AG04449 (cell line): Measurements from ENCODE around the gene UACA.

Experiments used
- CTCF ChIA-PET: fragments of 350-600 bp; formaldehyde crosslinking; extraction: SDS; loops from one replicate; lab custom pipeline; 2021; ENCODE audit warnings: antibody characterized with exemption; lab: Yijun Ruan, JAX
- POLR2A ChIA-PET: fragments of 400-600, 350-600 bp; formaldehyde crosslinking; extraction: SDS; loops from one replicate; lab custom pipeline; 2020; ENCODE audit warnings: antibody characterized with exemption, inconsistent platforms; lab: Yijun Ruan, JAX
- DNase-seq: peaks from one replicate; pipeline ENCODE4 v3.0.0-alpha.2; 2010; ENCODE audit warnings: low read depth, low spot score
- H3K4me3 ChIP-seq: 2 replicates; pipeline ENCODE4 v1.5.1; 2011; ENCODE audit warnings: low read depth, mild to moderate bottlenecking, control low read depth, low read length
- CTCF ChIP-seq: IDR thresholded peaks from one replicate; pipeline ENCODE4 v1.5.1; 2011; ENCODE audit warnings: mild to moderate bottlenecking, moderate library complexity, low read length, control low read depth, inconsistent platforms; ENCODE audit not compliant: insufficient read depth; ENCODE audit errors: missing control alignments

Gene UACA

GRCh38 chr15:70723122-70723422 is 40.3 kb downstream of the UACA start:
- ChIA-PET CTCF (interaction anchor here (0.6 to 6.3 kb wide), 43 partner anchors 10 to 154 kb away, joined by 3 to 118 read pairs (median 5); partner anchors contain the start of gene LARP6), POLR2A (interaction anchor here (1.2 kb wide), 1 partner anchor 77 kb away, joined by 3 read pairs; no protein-coding TSS in a partner anchor)
- DNase-seq = no peak
- no peak overlapping the region for H3K4me3 ChIP-seq
- no peak for TF ChIP-seq CTCF

- POLR2A ChIA-PET = interaction anchor here (1.2 kb wide), 1 partner anchor 78 kb away, joined by 3 read pairs; no protein-coding TSS in a partner anchor
- peak; percentile 42 for TF ChIP-seq CTCF
- DNase-seq = no peak
Measured at GRCh38 chr15:70722266-70723121, 40.9 kb downstream of the UACA start.

GRCh38 chr15:70720228-70721016 is 42.9 kb downstream of the UACA start:
- CTCF ChIA-PET = no interaction called here
- no peak for DNase-seq
- no peak overlapping the region for H3K4me3 ChIP-seq
- POLR2A ChIA-PET = no interaction called here
- no peak for TF ChIP-seq CTCF

More at GRCh38 chr15:70722266-70723121, 40.9 kb downstream of the UACA start:
- H3K4me3 ChIP-seq = no peak overlapping the region
- CTCF ChIA-PET = interaction anchor here (0.6 to 6.3 kb wide), 51 partner anchors 9 to 1247 kb away, joined by 3 to 118 read pairs (median 4); partner anchors contain the start of gene LARP6

GRCh38 chr15:70717237-70717793 is 46.0 kb downstream of the UACA start:
- DNase-seq = no peak
- TF ChIP-seq CTCF = no peak
- POLR2A ChIA-PET = no interaction called here
- no peak overlapping the region for H3K4me3 ChIP-seq
- CTCF ChIA-PET = interaction anchor here (1.2 to 1.8 kb wide), 5 partner anchors 9 to 94 kb away, joined by 3 to 9 read pairs (median 5); no protein-coding TSS in a partner anchor

GRCh38 chr15:70715840-70716485 is 47.4 kb downstream of the UACA start:
- no peak for DNase-seq
- TF ChIP-seq CTCF = no peak
- ChIA-PET CTCF (interaction anchor here (0.6 to 1.8 kb wide), 8 partner anchors 11 to 556 kb away, joined by 3 to 9 read pairs (median 4); no protein-coding TSS in a partner anchor), POLR2A (no interaction called here)
- H3K4me3 ChIP-seq = no peak overlapping the region
